ENCODE measurements around the gene TMEM59L. TPM values are rescaled to one million over a fixed set of nuclear protein-coding genes. Genes with fewer than 3 reads are reported as not detected.

Gene TMEM59L
- total and polyA plus RNA-seq, 2 of the 13 experiments (the other 11 are each of a cell fraction or from before 2014, with no cell fraction given) = 0.97 to 5.5 TPM

DNA sequence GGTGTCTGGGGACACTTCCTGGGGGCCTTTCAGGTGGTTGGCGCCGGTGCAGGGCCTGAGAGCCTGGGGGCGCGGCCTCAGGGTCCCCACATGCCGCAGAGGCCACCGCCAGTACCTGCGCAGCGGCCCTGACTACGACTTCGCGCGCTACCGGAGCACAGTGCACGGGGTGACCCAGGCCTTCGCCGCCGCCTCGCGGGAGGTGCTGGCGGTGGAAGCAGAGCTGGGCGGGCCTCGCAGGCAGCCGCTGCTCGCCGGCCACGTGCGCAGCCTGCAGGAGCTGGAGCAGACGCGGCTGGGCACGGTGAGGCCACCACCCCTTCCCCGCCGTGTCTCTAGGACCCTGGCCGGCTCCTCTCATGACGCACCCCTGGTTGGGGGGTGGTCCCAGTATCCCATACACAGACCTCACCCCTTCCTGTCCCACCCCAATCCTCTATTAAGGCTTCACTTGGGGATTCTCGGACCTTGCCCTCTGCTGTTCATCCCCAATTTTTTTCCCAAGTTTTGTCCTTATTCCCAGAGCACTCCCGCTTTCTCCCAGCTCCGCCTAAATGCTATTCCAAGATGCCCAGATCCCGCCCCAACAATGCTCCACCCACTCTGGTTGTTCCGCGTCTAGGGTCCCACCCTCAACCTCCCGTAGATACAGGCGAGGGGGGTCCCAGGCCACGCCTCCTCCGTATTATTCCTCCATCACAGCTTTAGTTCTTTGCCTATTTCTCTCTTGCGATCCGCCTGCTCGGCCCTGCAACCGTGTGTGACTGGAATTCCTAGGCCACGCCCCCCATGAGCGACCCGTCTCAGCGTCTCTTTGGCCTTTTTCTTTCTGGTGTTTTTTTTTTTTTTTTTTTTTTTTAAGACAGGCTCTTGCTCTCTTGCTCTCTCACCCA is 23.0 kb upstream of the TMEM59L start (continued):
- no peak for TF ChIP-seq SYNCRIP (IDR thresholded peaks at IDR 0.05; ENCODE audit: insufficient read depth, low read depth, low read length)
- no peak; the same call in 1 of the 2 replicates for TF ChIP-seq FOXJ3 (CRISPR knock-in tag; IDR thresholded peaks at IDR 0.05; ENCODE audit: borderline replicate concordance)
- TF ChIP-seq ZMYM4 (CRISPR knock-in tag; IDR thresholded peaks at IDR 0.05) = no peak
- peak; percentile 91 for TF ChIP-seq ZNF766 (CRISPR knock-in tag; IDR thresholded peaks at IDR 0.05; ENCODE audit: borderline replicate concordance)
- TF ChIP-seq, protein P1, sequence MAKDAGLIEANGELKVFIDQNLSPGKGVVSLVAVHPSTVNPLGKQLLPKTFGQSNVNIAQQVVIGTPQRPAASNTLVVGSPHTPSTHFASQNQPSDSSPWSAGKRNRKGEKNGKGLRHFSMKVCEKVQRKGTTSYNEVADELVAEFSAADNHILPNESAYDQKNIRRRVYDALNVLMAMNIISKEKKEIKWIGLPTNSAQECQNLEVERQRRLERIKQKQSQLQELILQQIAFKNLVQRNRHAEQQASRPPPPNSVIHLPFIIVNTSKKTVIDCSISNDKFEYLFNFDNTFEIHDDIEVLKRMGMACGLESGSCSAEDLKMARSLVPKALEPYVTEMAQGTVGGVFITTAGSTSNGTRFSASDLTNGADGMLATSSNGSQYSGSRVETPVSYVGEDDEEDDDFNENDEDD (CRISPR knock-in tag; IDR thresholded peaks at IDR 0.05; ENCODE audit: borderline replicate concordance) = peak; percentile 97
- peak; percentile 50; the same call in 1 of the 2 replicates for TF ChIP-seq RXRB (CRISPR knock-in tag; IDR thresholded peaks at IDR 0.05; ENCODE audit: borderline replicate concordance)
- no peak for TF ChIP-seq ZNF572 (CRISPR knock-in tag; IDR thresholded peaks at IDR 0.05)
- peak; percentile 80; the same call in 1 of the 2 replicates for TF ChIP-seq IRX3 (CRISPR knock-in tag; IDR thresholded peaks at IDR 0.05; ENCODE audit: borderline replicate concordance, low read depth)
- peak; percentile 88; the same call in 1 of the 2 replicates for TF ChIP-seq RFXAP (CRISPR knock-in tag; IDR thresholded peaks at IDR 0.05; ENCODE audit: borderline replicate concordance)
- TF ChIP-seq CHCHD3 (CRISPR knock-in tag; IDR thresholded peaks at IDR 0.05) = peak; percentile 99
- TF ChIP-seq, protein P2, sequence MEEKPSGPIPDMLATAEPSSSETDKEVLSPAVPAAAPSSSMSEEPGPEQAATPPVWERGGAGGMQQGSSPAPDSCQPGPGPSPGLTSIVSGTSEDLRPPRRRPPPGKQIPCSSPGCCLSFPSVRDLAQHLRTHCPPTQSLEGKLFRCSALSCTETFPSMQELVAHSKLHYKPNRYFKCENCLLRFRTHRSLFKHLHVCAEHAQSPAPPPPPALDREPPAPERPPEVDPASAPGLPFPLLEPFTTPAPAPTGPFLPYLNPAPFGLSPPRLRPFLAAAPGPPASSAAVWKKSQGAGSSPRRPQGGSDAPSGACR (CRISPR knock-in tag; IDR thresholded peaks at IDR 0.05) = no peak
- TF ChIP-seq ZBTB20 (CRISPR knock-in tag; IDR thresholded peaks at IDR 0.05; ENCODE audit: borderline replicate concordance, low read depth) = peak; percentile 46; the same call in 1 of the 2 replicates
- TF ChIP-seq MED1 (CRISPR knock-in tag; IDR thresholded peaks at IDR 0.05) = peak; percentile 81
